8988T (cell line): Measurements from ENCODE around the gene PDAP1.
"Not testable (repeated sequence)": the region's sequence is repeated elsewhere in the genome, so short reads cannot be mapped to it uniquely, and the experiment has no call there.

Source experiments
- DNase-seq: peaks from one replicate; pipeline ENCODE4 v3.0.0; 2011

PDAP1 gene

DNA sequence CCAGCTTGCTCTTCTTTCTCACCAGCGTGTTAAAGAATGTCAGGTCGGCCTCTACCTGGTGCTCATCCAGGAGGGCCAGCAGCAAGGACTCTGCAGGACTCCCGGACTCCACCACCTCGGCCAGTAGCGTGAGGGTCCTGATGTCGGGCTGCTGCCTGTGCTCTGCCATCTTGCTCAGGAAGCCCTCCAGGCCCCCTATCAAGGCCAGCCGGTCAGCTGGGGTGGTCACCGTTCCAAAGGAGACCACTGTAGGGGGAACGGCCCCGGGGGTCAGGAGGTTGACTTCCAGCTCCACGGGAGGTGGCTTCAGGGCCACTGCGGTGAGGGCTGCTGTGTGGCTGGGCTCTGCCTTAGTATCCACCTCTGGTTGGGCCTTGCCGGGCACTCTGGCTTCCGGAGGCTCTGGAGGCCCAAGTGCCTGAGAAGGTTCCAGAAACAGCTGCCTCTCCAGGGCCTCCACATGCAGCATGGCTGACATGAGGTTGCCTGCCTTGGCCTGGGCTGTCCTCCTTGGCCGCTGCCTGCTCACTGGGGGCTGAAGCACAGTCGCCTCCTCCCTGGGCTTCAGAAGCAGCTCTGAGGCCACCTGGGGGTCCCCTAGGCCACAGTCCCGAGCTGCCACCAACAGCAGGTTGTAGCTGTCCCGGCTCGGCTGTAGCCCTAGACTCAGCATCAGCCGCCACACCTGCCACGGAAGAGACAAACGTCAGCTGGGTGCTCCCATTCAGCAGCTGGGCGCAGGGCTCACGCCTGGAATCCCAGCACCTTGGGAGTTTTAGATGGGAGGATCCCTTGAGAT is 16.7 kb upstream of the PDAP1 start:
- DNase-seq: no peak

DNA sequence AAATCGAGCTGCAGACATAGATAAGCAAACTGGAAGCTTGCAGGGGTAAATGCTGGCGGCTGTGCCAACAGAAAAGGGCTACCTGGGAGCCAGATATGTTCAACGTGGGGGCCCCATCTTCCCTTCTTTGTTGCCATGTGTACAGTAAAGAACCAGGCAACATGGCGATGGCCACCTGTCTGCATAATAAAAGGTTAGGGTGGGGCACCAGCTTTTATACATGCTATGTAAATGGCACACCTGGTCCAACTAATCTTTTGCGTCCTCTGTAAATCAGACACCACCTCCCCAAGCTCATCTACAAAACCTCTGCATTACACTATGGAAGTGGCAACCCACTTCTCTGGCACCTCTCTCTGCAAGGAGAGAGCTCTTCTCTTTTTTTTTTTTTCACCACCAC is 14.2 kb upstream of the PDAP1 start:
- no peak for DNase-seq

DNA sequence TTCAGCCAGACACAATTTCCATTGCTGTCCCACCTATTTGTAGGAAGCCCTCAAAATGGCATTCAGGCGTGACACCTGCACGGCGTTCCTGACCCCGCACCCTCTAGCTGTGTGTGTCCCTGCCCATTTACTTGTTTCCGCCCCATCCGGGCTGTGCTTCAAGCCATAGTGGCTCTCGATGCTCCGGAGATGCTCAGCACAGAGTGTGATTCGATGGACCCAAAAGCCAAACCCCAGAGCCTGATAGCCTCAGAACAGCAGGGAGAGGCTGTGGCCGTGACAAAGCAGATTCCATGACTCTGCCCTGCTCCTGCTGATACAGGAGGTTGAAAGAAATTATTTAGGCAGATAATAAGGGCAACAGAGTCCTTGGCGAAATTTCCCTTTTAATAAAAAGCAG is 13.8 kb upstream of the PDAP1 start:
- DNase-seq: no peak

- no peak for DNase-seq
Measured at GRCh38 chr7:99420986-99421385, 12.6 kb upstream of the PDAP1 start.

GRCh38 chr7:99420213-99420612 is 11.8 kb upstream of the PDAP1 start:
- no peak for DNase-seq

DNA sequence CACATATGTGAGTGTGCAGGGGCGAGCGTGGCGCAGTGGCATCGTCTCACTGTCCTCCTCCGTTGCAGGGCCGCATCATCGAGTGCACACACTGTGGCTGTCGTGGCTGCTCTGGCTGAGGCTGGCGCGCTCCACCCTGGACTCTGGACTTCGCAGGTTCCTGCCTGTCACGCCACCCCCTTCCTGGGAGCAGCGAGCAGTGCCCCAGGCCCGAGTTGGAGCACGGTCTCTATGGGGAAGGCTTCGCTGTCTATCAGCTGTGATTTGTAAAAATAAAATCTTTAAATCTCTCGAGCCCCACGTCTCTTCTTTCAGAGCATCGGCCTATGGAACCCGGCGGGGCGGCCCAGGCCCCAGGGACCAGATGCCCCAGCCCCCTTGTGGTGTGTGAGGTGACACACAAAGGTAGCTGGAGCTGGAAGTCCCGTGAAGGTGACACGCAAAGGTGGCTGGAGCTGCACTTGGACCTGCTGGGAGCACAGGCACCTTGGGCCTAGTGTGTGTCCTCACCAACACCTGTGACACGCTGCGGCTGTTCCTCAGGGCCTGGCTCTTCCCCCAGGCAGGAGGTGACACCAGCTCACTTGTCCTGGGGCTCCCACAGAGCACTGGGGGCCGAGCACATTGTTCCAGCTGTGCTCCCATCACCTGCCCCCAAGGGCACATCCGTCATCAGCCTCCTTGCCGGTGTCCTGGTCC is 11.1 kb upstream of the PDAP1 start:
- no peak for DNase-seq

DNA sequence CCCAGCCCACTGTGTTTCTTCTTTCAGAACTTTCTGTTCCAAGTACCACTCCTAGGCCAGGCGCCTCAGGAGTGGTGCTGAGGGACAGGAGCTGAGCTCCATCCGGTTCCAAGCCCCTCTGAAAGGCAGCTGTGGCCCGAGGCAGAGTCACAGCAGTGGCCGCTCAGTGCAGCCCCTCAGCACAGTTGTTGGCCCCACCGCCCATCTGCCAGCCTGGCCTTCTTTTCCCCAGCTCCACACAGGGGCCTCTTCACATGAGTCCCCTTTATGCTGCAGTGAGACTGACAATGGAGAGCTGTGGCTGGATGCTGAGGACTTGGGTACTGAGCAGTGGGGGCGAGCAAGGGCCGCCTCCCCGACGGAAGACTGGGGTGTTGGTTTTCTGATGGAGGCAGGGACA is 9.9 kb upstream of the PDAP1 start:
- DNase-seq: no peak

- DNase-seq: not testable (repeated sequence)
Measured at GRCh38 chr7:99415513-99416127, 7.2 kb upstream of the PDAP1 start.

- DNase-seq: no peak
Measured at GRCh38 chr7:99410635-99411034, 2.2 kb upstream of the PDAP1 start.

- DNase-seq: no peak
Measured at GRCh38 chr7:99409806-99410205, 1.4 kb upstream of the PDAP1 start.

DNA sequence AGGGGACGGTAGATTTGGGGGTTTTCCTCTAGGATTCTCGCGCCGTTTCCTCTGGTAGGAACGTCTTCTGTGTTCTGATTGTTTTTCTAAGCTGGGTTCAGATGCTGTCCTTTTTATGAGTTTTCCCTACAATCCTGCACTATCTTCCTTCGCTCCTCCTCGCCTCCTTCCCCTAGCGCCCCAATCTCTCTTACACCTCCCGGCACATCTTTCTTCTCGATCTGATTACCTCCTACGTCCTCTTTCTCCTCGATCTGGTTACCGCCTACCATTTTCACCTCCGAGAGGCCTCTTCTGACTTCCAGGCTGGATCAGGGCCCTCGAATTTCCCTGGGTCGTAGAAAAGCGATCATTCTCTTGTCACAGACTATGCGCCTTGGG is 785 bp upstream of the PDAP1 start:
- DNase-seq: no peak

DNA sequence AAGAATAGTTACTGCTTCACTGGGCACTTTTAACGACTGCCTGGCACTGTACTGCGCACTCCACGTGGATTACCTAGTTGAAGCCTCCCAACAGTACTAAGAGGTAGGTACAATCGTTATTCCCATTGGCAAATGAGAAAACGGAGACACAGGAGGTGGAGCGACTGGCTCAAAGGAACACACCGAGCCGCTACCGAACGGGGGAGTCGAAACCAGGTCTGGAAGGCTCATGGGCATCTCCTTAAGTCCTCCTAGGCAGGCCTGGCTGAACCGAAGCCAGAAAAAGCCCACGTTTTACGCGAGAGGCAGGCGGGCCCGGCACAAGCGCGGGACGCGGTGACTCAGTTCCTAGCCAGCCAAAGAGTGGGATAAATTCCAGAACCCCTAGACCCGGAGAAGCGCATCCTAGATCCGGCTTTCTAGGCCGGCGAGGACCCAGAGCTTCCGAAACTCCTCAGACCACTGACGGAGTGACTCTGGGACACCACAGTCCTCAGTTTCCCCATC is 472 bp downstream of the PDAP1 start:
- DNase-seq: no peak

DNA sequence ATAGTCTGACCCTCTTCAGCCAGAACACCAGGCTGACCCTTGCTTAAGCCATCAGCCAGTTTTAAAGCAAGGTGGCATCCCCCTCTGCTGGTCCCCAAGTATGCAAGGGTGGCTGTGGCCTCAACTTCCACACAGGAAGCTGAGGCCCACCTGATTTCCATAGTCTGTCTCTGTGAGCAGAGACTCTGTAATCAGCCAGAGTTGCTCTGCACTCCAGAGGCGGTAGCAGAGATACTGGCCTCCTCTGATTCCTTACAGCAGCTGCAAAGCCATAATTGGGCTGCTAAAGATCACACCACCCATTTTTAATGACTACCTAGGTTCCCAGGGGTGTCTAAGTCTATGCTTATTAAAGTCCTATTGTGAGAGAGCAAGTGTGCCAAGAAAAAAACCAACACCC is 1.8 kb downstream of the PDAP1 start:
- no peak for DNase-seq

DNA sequence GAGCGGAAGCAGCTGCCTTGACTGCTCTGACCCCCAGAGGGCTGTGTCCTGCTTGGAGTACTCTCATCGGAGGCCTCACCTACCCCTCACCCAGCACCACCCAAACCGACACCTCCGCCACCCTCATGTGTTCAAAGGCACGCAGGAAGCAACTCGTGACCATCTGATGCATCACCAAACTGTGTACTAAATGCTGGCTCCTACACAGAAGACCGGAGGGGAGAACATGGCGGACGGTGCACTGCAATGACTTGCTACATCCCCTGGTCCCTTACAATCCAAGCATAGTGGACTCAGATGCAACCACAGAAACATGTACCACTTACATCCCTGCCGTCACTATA is 3.4 kb downstream of the PDAP1 start:
- no peak for DNase-seq

- no peak for DNase-seq
Measured at GRCh38 chr7:99404235-99404976, 4.0 kb downstream of the PDAP1 start.

DNA sequence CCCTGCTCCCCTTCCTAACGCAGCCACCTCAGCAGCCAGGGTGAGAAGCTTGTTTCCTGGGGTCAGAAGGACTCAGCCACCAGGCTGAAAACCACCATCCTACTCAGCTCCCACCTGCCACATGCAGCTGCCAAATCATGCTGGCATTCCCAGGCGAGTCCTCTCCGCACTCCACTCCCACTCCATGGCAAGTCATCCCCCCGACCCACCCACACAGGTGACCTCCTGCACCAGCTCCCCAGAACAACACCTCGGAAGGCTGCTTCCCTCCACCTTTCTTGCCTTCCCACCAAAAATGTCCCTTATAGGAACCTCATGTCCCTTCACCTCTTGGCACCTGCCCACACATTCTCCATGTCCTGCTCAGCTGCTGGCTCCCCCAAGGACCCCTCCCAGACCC is 4.6 kb downstream of the PDAP1 start:
- DNase-seq: no peak

DNA sequence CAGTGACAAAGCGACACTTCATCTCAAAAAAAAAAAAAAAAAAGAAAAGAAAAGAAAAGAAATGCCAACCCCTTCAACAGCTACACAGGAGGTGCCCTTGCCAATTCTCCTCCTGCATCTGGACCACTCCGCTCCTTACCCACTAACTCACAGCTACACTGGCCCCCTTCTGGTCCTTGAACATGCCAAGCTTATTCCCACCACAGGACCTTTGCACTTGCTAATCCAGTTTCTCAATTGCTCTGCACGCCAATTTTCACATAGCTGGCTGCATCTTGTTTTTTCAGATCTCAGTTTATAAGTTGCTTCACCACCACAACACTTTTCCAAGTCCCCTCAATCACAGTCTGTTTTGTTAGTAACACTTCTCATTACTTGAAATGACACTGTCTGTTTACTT is 5.5 kb downstream of the PDAP1 start:
- no peak for DNase-seq

DNA sequence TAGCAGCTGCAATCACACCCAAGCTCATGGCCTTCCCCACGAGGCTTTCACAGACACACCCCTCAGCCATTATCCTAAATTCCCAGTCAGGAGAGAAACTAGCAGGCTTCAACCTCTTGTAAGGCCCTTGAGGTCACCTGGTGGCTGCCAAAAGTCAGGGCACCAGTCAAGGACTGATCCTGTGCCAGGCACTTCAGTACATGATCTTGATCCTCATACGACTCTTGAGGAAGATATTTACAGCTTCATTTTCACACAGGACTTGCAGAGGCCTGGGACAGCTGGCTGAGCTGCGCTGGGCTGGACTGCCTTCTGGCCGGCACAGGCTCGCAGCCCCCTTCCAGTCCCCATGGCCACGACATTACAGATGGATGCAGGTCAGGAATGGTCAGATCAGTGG is 8.8 kb downstream of the PDAP1 start:
- no peak for DNase-seq

DNA sequence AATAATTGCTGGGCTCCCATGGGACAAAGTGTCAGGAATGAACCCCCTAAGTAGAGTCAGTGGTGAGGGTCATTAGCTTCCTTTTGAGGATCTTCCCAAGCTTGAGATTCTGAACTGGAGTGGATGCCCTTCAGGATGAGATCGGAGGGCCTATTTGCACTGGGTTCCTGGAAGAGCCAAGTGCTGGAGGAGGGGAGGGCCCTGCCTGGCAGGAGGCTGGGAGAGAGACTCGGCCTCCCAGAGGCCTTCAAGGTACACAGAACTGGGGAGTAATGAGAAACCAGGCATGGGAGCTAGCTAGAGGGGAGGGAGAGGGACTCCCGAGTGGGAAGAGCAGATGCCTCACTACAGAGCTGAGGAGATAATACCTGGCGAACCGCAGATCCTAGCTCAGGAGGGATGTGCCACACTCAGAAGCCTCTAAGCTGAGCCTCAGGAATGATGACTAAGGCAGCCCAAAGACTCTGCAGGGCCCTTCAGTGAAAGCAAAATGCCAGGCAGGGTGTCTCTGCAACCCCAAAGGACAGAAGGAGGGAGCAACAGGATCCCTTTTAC is 9.4 kb downstream of the PDAP1 start:
- DNase-seq: no peak

DNA sequence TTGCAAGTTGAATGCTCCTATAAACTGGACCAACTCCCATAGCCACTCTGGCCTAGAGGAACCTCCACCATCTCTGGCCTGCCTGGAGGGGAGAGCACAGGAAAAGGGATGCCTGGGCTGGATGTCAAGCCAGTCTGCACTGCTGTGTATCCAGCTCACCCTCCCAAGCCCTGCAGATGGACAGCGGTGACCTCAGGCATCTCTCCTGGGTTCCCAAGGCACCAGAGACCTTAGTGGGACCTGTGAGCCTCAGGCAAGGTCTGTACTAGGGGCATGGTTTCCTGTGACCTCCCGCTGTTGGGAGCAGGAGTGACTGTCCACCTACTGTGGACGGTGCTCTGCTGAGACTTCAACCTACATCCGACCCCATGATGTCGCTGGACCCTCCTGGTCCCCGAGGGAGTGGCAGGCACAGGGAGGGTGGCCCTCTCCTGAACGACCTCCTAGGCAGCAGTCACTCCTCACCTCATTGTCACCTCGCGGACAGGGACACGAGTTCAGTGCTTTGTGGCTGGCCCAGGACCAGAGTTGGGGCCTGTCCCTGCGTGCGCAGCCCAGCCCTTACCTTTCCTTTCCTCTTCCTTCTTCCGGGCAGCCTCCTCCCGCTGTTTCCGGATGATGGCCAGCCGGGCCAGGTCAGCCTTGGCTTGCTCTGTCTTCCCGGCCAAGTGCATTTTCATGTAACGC is 11.0 kb downstream of the PDAP1 start:
- no peak for DNase-seq

- no peak for DNase-seq
Measured at GRCh38 chr7:99396418-99397296, 11.7 kb downstream of the PDAP1 start.
